AG04450 (cell line): ENCODE data around the gene PPM1N. TPM values are rescaled to one million over a fixed set of nuclear protein-coding genes. Genes with fewer than 3 reads are reported as not detected.

Experiments
- CTCF ChIA-PET: fragments of 300-600, 350-600 bp; formaldehyde crosslinking; extraction: SDS; loops from one replicate; lab custom pipeline; 2022; ENCODE audit warnings: antibody characterized with exemption, inconsistent platforms; lab: Charles Lee
- POLR2A ChIA-PET: fragments of 350-600 bp; formaldehyde crosslinking; extraction: SDS; loops from one replicate; lab custom pipeline; 2021; ENCODE audit warnings: antibody characterized with exemption, inconsistent platforms; lab: Yijun Ruan, JAX
- DNase-seq: peaks from one replicate; pipeline ENCODE4 v3.0.0-alpha.2; 2011; ENCODE audit warnings: low read depth, low spot score
- H3K27ac ChIP-seq: one replicate; pipeline ENCODE4 v1.5.1; 2012; ENCODE audit warnings: low read depth, low read length, control low read depth
- H3K27me3 ChIP-seq: one replicate; pipeline ENCODE4 v1.6.0; 2012; ENCODE audit warnings: low read length; ENCODE audit not compliant: control insufficient read depth, insufficient read depth
- H3K4me3 ChIP-seq: 2 replicates; pipeline ENCODE4 v1.5.1; 2011; ENCODE audit warnings: mild to moderate bottlenecking, low read depth, low read length, control low read depth
- H3K9me3 ChIP-seq: 2 replicates; pipeline ENCODE4 v1.5.1; 2012; ENCODE audit warnings: low read length; ENCODE audit not compliant: control insufficient read depth, insufficient read depth
- CTCF ChIP-seq: IDR thresholded peaks from 2 replicates; pipeline ENCODE4 v1.5.1; 2011; ENCODE audit warnings: low read depth, low read length, control low read depth, inconsistent platforms
- polyA plus RNA-seq: library from polyadenylated mRNA; depleted of rRNA; stranded (reverse); fragments of >200 nt; gene quantifications from 2 replicates; pipeline ENCODE4 v1.2.3, GENCODE V29; 2011

The PPM1N gene
- polyA plus RNA-seq, 1 experiment = 1.5 TPM

- ChIA-PET CTCF (interaction anchor here (1.1 to 5.0 kb wide), 4 partner anchors 9 to 30 kb away, joined by 4 to 36 read pairs (median 11); no protein-coding TSS in a partner anchor), POLR2A (interaction anchor here (0.6 to 2.8 kb wide), 5 partner anchors 9 to 248 kb away, joined by 3 to 22 read pairs (median 9); no protein-coding TSS in a partner anchor)
- TF ChIP-seq CTCF = no peak
- Histone ChIP-seq H3K4me3 (peak overlapping the region; percentile 96), H3K27me3 (no peaks in the 10 kb centered on the region), H3K27ac (peak overlapping the region; percentile 94), H3K9me3 (no peaks in the 10 kb centered on the region; the same call in 1 of the 2 replicates)
- DNase-seq = peak; percentile 84
Observed at GRCh38 chr19:45469132-45469944, 28.9 kb upstream of the PPM1N start.

GRCh38 chr19:45469945-45470761, 28.1 kb upstream of the PPM1N start:
- POLR2A ChIA-PET = interaction anchor here (1.4 to 2.8 kb wide), 2 partner anchors 8 to 15 kb away, joined by 15 to 22 read pairs; no protein-coding TSS in a partner anchor
- no peak for TF ChIP-seq CTCF
- CTCF ChIA-PET = interaction anchor here (0.5 to 5.0 kb wide), 6 partner anchors 9 to 31 kb away, joined by 4 to 36 read pairs (median 5); no protein-coding TSS in a partner anchor
- peak overlapping the region; percentile 94 for H3K27ac ChIP-seq
- H3K4me3 ChIP-seq = peak overlapping the region; percentile 96
- no peak for DNase-seq
- H3K9me3 ChIP-seq = no peaks in the 10 kb centered on the region; the same call in 1 of the 2 replicates
- no peaks in the 10 kb centered on the region for H3K27me3 ChIP-seq

GRCh38 chr19:45470762-45471081, 27.5 kb upstream of the PPM1N start:
- no peaks in the 10 kb centered on the region for H3K27me3 ChIP-seq
- ChIA-PET POLR2A (no interaction called here), CTCF (interaction anchor here (1.1 kb wide), 1 partner anchor 31 kb away, joined by 5 read pairs; no protein-coding TSS in a partner anchor)
- no peak for DNase-seq
- H3K4me3 ChIP-seq = no peak overlapping the region
- H3K27ac ChIP-seq = no peak overlapping the region
- H3K9me3 ChIP-seq = no peaks in the 10 kb centered on the region; the same call in 1 of the 2 replicates
- TF ChIP-seq CTCF = no peak

- no peak overlapping the region for H3K27ac ChIP-seq
- H3K27me3 ChIP-seq = no peaks in the 10 kb centered on the region
- TF ChIP-seq CTCF = no peak
- H3K9me3 ChIP-seq = no peaks in the 10 kb centered on the region; the same call in 1 of the 2 replicates
- ChIA-PET CTCF (interaction anchor here (1.1 to 2.7 kb wide), 3 partner anchors 14 to 43 kb away, joined by 3 to 12 read pairs (median 5); no protein-coding TSS in a partner anchor), POLR2A (no interaction called here)
- no peak overlapping the region for H3K4me3 ChIP-seq
- no peak for DNase-seq
Observed at GRCh38 chr19:45471111-45471930, 26.9 kb upstream of the PPM1N start.
